Tibial nerve (tissue), 4 donors: ENCODE data around the gene CAB39L. TPM values are rescaled to one million over a fixed set of nuclear protein-coding genes. Genes with fewer than 3 reads are reported as not detected.

ENCODE experiments used
- DNase-seq, 2 donors: peaks; one replicate each; pipeline ENCODE4 v3.0.0-alpha.2; 2019; ENCODE audit warnings: low spot score in 2 of 2
- H3K27ac ChIP-seq, 4 donors: fragments of 200-600 bp; sonication (generic) in 3 of 4; one replicate each; pipeline ENCODE4 v1.5.1; 2017 to 2019; ENCODE audit warnings: mild to moderate bottlenecking in 1 of 4
- H3K27me3 ChIP-seq, 2 donors: fragments of 200-600 bp; sonication (generic) in 1 of 2; one replicate each; pipeline versions ENCODE4 v1.5.1 to v1.6.0; 2017 to 2019
- H3K36me3 ChIP-seq, 3 donors: fragments of 200-600 bp; sonication (generic); one replicate each; pipeline ENCODE4 v1.5.1; 2018 to 2019
- H3K4me1 ChIP-seq, 4 donors: fragments of 200-600 bp; sonication (generic) in 3 of 4; one replicate each; pipeline ENCODE4 v1.5.1; 2017 to 2019
- H3K4me3 ChIP-seq, 4 donors: fragments of 200-600 bp; sonication (generic) in 3 of 4; one replicate each; pipeline ENCODE4 v1.5.1; 2017 to 2019; ENCODE audit warnings: mild to moderate bottlenecking in 1 of 4, moderate library complexity in 1 of 4
- H3K9me3 ChIP-seq, 4 donors: fragments of 200-600 bp; sonication (generic) in 3 of 4; one replicate each; pipeline ENCODE4 v1.5.1; 2017 to 2019
- CTCF ChIP-seq, 5 experiments: fragments of 200-600 bp in 3 of 5; fragments of 450-650 bp in 2 of 5; sonication (generic) in 3 of 5; IDR thresholded peaks; one replicate each; pipeline ENCODE4 v1.5.1; 2016 to 2019; ENCODE audit warnings: antibody characterized with exemption in 5 of 5, mild to moderate bottlenecking in 3 of 5, moderate library complexity in 2 of 5
- EP300 ChIP-seq, 2 donors: sonication (generic); formaldehyde crosslinking; IDR thresholded peaks; one replicate each; pipeline ENCODE4 v1.6.1; 2017; ENCODE audit warnings: antibody characterized with exemption in 2 of 2, mild to moderate bottlenecking in 1 of 2
- POLR2A ChIP-seq, 2 donors: fragments of 450-650 bp; IDR thresholded peaks; one replicate each; pipeline ENCODE4 v1.6.1; 2017; ENCODE audit warnings: antibody characterized with exemption in 2 of 2, mild to moderate bottlenecking in 2 of 2, moderate library complexity in 2 of 2
- WGBS, 2 donors: methylation state at CpG; one replicate each; pipeline ENCODE4 v1.1.5; 2018; 5-methylcytosine and 5-hydroxymethylcytosine counted together
- total RNA-seq, 4 donors: library from RNA; depleted of rRNA; stranded (reverse); fragments of >200 nt; gene quantifications; one replicate each; pipeline ENCODE4 v1.1.0, GENCODE V29; 2016

The CAB39L gene
- total RNA-seq, 4 donors from 2014 or later = 89.4 to 152 (median 107) TPM

- Histone ChIP-seq H3K27me3 (no peaks in the 10 kb centered on the region), H3K27ac (peak overlapping the region in 3 of 4 donors; percentile 4 to 21 (median 20)), H3K36me3 (peaks cover 0 to 41% (median 0%) of the 10 kb centered on the region in 3 donors), H3K4me1 (peaks cover 0 to 8% (median 0%) of the 10 kb centered on the region in 4 donors), H3K4me3 (no peak overlapping the region), H3K9me3 (no peaks in the 10 kb centered on the region)
- no peak for DNase-seq
- no peak for TF ChIP-seq POLR2A (IDR thresholded peaks at IDR 0.05)
- no peak for TF ChIP-seq CTCF (IDR thresholded peaks at IDR 0.05)
- TF ChIP-seq EP300 (IDR thresholded peaks at IDR 0.05) = no peak
- 67 to 68% methylated on average over 7 of the region's 7 CpGs for WGBS, 2 donors
Measured at GRCh38 chr13:49326222-49326917, 117.5 kb downstream of the CAB39L start.

- 76 to 84% methylated on average over 7 of the region's 7 CpGs for WGBS, 2 donors
- Histone ChIP-seq H3K9me3 (no peaks in the 10 kb centered on the region), H3K4me3 (no peak overlapping the region), H3K4me1 (peaks cover 0 to 15% (median 3%) of the 10 kb centered on the region in 4 donors), H3K27me3 (no peaks in the 10 kb centered on the region), H3K27ac (no peak overlapping the region), H3K36me3 (peaks cover 0 to 30% (median 0%) of the 10 kb centered on the region in 3 donors)
- no peak for DNase-seq
- no peak for TF ChIP-seq POLR2A (IDR thresholded peaks at IDR 0.05)
- no peak for TF ChIP-seq CTCF (IDR thresholded peaks at IDR 0.05)
- TF ChIP-seq EP300 (IDR thresholded peaks at IDR 0.05) = no peak
Measured at GRCh38 chr13:49323344-49323743, 120.5 kb downstream of the CAB39L start.

DNA sequence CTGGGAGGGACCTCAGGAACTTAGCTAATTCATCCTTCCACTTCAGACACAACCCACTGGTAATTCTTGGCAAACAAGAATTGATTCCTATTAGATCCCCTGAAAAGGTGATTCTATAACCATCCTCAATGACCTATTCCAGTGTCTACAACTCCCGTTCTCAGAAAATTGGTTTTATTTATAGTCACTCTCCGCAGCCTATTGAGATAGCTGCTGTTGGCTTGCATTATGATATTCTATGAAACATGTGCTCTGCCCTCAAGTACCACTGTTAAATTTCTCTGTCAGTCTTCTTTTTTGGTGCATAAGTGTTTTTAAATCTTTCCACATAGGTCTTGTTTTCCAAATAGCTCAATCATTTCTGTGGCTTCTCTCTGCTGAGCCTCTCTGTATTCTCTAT, 121.2 kb downstream of the CAB39L start:
- Histone ChIP-seq H3K9me3 (no peaks in the 10 kb centered on the region), H3K27ac (no peak overlapping the region), H3K27me3 (no peaks in the 10 kb centered on the region), H3K36me3 (peaks cover 0 to 30% (median 0%) of the 10 kb centered on the region in 3 donors), H3K4me1 (peaks cover 0 to 15% (median 3%) of the 10 kb centered on the region in 4 donors), H3K4me3 (no peak overlapping the region)
- WGBS, 2 donors = 86 to 91% methylated on average over 2 of the region's 2 CpGs
- DNase-seq = no peak
- TF ChIP-seq POLR2A (IDR thresholded peaks at IDR 0.05) (no peak), CTCF (IDR thresholded peaks at IDR 0.05) (no peak), EP300 (IDR thresholded peaks at IDR 0.05) (no peak)

DNA sequence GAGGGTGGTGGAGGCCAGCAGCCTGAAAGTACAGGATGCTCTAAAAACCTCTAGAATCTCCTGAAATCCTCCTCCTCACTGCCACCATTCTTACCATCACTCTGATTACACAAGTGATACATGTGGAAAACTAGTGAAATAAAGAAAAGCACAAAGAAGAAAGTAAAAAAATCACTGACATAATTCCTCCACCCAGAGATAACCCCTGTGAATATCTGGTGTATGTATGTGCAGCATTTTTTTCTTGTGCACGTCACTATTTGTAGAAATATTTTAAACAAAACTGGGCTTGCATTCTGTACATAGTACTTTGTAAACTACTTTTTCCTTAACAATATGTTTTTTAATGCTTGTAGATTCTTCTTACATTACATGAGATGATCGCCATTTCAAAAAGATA, 122.9 kb downstream of the CAB39L start:
- DNase-seq = no peak
- Histone ChIP-seq H3K4me1 (peaks cover 0 to 19% (median 3%) of the 10 kb centered on the region in 4 donors), H3K36me3 (peaks cover 0 to 27% (median 0%) of the 10 kb centered on the region in 3 donors), H3K4me3 (no peak overlapping the region), H3K27me3 (no peaks in the 10 kb centered on the region), H3K9me3 (no peaks in the 10 kb centered on the region), H3K27ac (peak overlapping the region in 2 of 4 donors; percentile 60 to 73)
- WGBS, 2 donors = 80 to 83% methylated on average over 2 of the region's 2 CpGs
- TF ChIP-seq EP300 (IDR thresholded peaks at IDR 0.05) (no peak), POLR2A (IDR thresholded peaks at IDR 0.05) (no peak), CTCF (IDR thresholded peaks at IDR 0.05) (no peak)

DNA sequence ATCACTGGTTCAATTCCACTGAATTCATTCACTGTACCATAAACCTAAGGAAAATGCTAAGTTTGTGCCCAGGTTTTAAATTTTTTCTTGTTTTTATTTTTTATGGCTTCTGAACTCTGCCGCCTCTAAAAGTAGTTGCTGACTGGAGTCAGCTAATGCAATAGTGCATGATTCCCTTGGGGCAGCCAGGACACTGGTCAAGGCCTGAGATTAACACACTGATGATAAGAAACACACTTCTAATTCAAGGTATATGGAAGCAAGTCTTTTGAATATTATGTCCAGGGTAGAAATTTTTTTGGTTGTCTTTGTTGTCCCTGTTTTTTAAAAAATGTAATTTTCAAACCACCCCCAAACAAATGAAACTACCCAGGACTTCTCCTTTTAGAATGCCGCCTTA, 123.9 kb downstream of the CAB39L start:
- WGBS, 2 donors = 79 to 90% methylated on average over 2 of the region's 2 CpGs
- H3K4me3 ChIP-seq = no peak overlapping the region
- H3K27me3 ChIP-seq = no peaks in the 10 kb centered on the region
- DNase-seq = no peak
- TF ChIP-seq CTCF (IDR thresholded peaks at IDR 0.05) = no peak
- TF ChIP-seq EP300 (IDR thresholded peaks at IDR 0.05) = no peak
- TF ChIP-seq POLR2A (IDR thresholded peaks at IDR 0.05) = no peak
- peaks cover 0 to 25% (median 6%) of the 10 kb centered on the region in 4 donors for H3K4me1 ChIP-seq
- H3K36me3 ChIP-seq = peaks cover 0 to 24% (median 0%) of the 10 kb centered on the region in 3 donors
- H3K9me3 ChIP-seq = no peaks in the 10 kb centered on the region
- H3K27ac ChIP-seq = peak overlapping the region in 3 of 4 donors; percentile 45 to 73 (median 60)
